ENCODE data around the gene NR6A1. TPM values are rescaled to one million over a fixed set of nuclear protein-coding genes. Genes with fewer than 3 reads are reported as not detected.

NR6A1 gene
- total and polyA plus RNA-seq, 2 of the 8 experiments (the other 6 are each of a cell fraction or from before 2014, with no cell fraction given) = 93.2 to 237 TPM

DNA sequence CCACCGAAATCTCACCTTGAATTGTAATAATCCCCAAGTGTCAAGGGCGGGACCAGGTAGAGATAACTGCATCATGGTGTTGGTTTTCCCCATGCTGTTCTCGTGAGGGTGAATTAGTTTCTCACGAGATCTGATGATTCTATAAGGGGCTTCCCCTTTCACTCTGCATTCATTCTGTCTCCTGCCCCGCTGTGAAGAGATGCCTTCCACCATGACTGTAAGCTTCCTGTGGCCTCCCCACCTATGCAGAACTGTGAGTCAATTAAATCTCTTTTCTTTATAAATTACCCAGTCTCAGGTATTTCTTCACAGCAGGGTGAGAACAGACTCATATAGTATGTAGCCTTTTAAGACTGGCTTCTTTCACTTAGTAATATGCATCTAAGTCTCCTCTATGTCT, 135.8 kb downstream of the NR6A1 start (continued):
- TF ChIP-seq, protein P1, sequence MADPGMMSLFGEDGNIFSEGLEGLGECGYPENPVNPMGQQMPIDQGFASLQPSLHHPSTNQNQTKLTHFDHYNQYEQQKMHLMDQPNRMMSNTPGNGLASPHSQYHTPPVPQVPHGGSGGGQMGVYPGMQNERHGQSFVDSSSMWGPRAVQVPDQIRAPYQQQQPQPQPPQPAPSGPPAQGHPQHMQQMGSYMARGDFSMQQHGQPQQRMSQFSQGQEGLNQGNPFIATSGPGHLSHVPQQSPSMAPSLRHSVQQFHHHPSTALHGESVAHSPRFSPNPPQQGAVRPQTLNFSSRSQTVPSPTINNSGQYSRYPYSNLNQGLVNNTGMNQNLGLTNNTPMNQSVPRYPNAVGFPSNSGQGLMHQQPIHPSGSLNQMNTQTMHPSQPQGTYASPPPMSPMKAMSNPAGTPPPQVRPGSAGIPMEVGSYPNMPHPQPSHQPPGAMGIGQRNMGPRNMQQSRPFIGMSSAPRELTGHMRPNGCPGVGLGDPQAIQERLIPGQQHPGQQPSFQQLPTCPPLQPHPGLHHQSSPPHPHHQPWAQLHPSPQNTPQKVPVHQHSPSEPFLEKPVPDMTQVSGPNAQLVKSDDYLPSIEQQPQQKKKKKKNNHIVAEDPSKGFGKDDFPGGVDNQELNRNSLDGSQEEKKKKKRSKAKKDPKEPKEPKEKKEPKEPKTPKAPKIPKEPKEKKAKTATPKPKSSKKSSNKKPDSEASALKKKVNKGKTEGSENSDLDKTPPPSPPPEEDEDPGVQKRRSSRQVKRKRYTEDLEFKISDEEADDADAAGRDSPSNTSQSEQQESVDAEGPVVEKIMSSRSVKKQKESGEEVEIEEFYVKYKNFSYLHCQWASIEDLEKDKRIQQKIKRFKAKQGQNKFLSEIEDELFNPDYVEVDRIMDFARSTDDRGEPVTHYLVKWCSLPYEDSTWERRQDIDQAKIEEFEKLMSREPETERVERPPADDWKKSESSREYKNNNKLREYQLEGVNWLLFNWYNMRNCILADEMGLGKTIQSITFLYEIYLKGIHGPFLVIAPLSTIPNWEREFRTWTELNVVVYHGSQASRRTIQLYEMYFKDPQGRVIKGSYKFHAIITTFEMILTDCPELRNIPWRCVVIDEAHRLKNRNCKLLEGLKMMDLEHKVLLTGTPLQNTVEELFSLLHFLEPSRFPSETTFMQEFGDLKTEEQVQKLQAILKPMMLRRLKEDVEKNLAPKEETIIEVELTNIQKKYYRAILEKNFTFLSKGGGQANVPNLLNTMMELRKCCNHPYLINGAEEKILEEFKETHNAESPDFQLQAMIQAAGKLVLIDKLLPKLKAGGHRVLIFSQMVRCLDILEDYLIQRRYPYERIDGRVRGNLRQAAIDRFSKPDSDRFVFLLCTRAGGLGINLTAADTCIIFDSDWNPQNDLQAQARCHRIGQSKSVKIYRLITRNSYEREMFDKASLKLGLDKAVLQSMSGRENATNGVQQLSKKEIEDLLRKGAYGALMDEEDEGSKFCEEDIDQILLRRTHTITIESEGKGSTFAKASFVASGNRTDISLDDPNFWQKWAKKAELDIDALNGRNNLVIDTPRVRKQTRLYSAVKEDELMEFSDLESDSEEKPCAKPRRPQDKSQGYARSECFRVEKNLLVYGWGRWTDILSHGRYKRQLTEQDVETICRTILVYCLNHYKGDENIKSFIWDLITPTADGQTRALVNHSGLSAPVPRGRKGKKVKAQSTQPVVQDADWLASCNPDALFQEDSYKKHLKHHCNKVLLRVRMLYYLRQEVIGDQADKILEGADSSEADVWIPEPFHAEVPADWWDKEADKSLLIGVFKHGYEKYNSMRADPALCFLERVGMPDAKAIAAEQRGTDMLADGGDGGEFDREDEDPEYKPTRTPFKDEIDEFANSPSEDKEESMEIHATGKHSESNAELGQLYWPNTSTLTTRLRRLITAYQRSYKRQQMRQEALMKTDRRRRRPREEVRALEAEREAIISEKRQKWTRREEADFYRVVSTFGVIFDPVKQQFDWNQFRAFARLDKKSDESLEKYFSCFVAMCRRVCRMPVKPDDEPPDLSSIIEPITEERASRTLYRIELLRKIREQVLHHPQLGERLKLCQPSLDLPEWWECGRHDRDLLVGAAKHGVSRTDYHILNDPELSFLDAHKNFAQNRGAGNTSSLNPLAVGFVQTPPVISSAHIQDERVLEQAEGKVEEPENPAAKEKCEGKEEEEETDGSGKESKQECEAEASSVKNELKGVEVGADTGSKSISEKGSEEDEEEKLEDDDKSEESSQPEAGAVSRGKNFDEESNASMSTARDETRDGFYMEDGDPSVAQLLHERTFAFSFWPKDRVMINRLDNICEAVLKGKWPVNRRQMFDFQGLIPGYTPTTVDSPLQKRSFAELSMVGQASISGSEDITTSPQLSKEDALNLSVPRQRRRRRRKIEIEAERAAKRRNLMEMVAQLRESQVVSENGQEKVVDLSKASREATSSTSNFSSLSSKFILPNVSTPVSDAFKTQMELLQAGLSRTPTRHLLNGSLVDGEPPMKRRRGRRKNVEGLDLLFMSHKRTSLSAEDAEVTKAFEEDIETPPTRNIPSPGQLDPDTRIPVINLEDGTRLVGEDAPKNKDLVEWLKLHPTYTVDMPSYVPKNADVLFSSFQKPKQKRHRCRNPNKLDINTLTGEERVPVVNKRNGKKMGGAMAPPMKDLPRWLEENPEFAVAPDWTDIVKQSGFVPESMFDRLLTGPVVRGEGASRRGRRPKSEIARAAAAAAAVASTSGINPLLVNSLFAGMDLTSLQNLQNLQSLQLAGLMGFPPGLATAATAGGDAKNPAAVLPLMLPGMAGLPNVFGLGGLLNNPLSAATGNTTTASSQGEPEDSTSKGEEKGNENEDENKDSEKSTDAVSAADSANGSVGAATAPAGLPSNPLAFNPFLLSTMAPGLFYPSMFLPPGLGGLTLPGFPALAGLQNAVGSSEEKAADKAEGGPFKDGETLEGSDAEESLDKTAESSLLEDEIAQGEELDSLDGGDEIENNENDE (IDR thresholded peaks at IDR 0.05; ENCODE audit: insufficient replicate concordance, low read length) = no peak

Data from H1 (cell line).